SJCRH30 (cell line): ENCODE data around the gene COL4A5. TPM values are rescaled to one million over a fixed set of nuclear protein-coding genes. Genes with fewer than 3 reads are reported as not detected.

Source experiments
- DNase-seq, 2 experiments: peaks; one replicate each; pipeline ENCODE4 v3.0.0-alpha.2; 2015 to 2020
- H3K27ac ChIP-seq: fragments of 250-450 bp; sonication (Bioruptor Pico); 2 replicates; pipeline ENCODE4 v1.5.1; 2020; ENCODE audit warnings: mild to moderate bottlenecking, moderate library complexity
- H3K27me3 ChIP-seq: fragments of 250-450 bp; sonication (Bioruptor Pico); 2 replicates; pipeline ENCODE4 v1.5.1; 2020; ENCODE audit warnings: mild to moderate bottlenecking, moderate library complexity
- H3K36me3 ChIP-seq: fragments of 250-450 bp; sonication (Bioruptor Pico); 2 replicates; pipeline ENCODE4 v1.5.1; 2020; ENCODE audit warnings: mild to moderate bottlenecking, moderate library complexity
- H3K4me1 ChIP-seq: fragments of 250-450 bp; sonication (Bioruptor Pico); 2 replicates; pipeline ENCODE4 v1.5.1; 2020; ENCODE audit warnings: mild to moderate bottlenecking, moderate library complexity
- H3K4me3 ChIP-seq: fragments of 250-450 bp; sonication (Bioruptor Pico); 2 replicates; pipeline ENCODE4 v1.5.1; 2020; ENCODE audit warnings: mild to moderate bottlenecking, moderate library complexity
- H3K9me3 ChIP-seq: fragments of 250-450 bp; sonication (Bioruptor Pico); replicated peaks from 2 replicates; pipeline ENCODE4 v1.5.1; 2020; ENCODE audit warnings: mild to moderate bottlenecking, moderate library complexity
- total RNA-seq: library from RNA; depleted of rRNA; stranded (reverse); fragments of >200 nt; shearing (Covaris generic); gene quantifications from 2 replicates; pipeline ENCODE4 v1.2.3, GENCODE V29; 2014

Gene COL4A5
- total RNA-seq, 1 experiment from 2014 or later, result 9.5 TPM

- DNase-seq, result no peak
- Histone ChIP-seq H3K4me1 (no peaks in the 10 kb centered on the region), H3K9me3 (no peaks in the 10 kb centered on the region), H3K4me3 (no peak overlapping the region), H3K27ac (no peak overlapping the region), H3K27me3 (no peaks in the 10 kb centered on the region), H3K36me3 (no peaks in the 10 kb centered on the region)
These were observed 72.1 kb downstream of the COL4A5 start for GRCh38 chrX:108511721-108512120.

GRCh38 chrX:108516184-108516583 is 76.5 kb downstream of the COL4A5 start:
- Histone ChIP-seq H3K4me3 (no peak overlapping the region), H3K9me3 (no peaks in the 10 kb centered on the region), H3K36me3 (no peaks in the 10 kb centered on the region), H3K27ac (no peak overlapping the region), H3K4me1 (no peaks in the 10 kb centered on the region), H3K27me3 (no peaks in the 10 kb centered on the region)
- no peak for DNase-seq

- Histone ChIP-seq H3K9me3 (no peaks in the 10 kb centered on the region), H3K36me3 (no peaks in the 10 kb centered on the region), H3K27ac (no peak overlapping the region), H3K27me3 (no peaks in the 10 kb centered on the region), H3K4me3 (no peak overlapping the region), H3K4me1 (no peaks in the 10 kb centered on the region)
- no peak for DNase-seq
These were observed 88.1 kb downstream of the COL4A5 start for GRCh38 chrX:108527724-108528123.

GRCh38 chrX:108537005-108537404 is 97.4 kb downstream of the COL4A5 start:
- no peaks in the 10 kb centered on the region for H3K9me3 ChIP-seq
- DNase-seq, result peak; percentile 7 to 51
- no peaks in the 10 kb centered on the region for H3K36me3 ChIP-seq
- no peak overlapping the region for H3K27ac ChIP-seq
- H3K4me1 ChIP-seq, result no peaks in the 10 kb centered on the region
- no peak overlapping the region for H3K4me3 ChIP-seq
- H3K27me3 ChIP-seq, result no peaks in the 10 kb centered on the region

- Histone ChIP-seq H3K4me3 (no peak overlapping the region), H3K27ac (no peak overlapping the region), H3K4me1 (no peaks in the 10 kb centered on the region), H3K36me3 (no peaks in the 10 kb centered on the region), H3K9me3 (no peaks in the 10 kb centered on the region), H3K27me3 (no peaks in the 10 kb centered on the region)
- DNase-seq, result no peak
These were observed 101.6 kb downstream of the COL4A5 start for GRCh38 chrX:108541286-108541685.

GRCh38 chrX:108557580-108557979 is 117.9 kb downstream of the COL4A5 start:
- H3K4me3 ChIP-seq, result no peak overlapping the region
- H3K9me3 ChIP-seq, result no peaks in the 10 kb centered on the region
- H3K27me3 ChIP-seq, result no peaks in the 10 kb centered on the region
- no peaks in the 10 kb centered on the region for H3K4me1 ChIP-seq
- no peak for DNase-seq
- no peak overlapping the region for H3K27ac ChIP-seq
- no peaks in the 10 kb centered on the region for H3K36me3 ChIP-seq

GRCh38 chrX:108558217-108558616 is 118.6 kb downstream of the COL4A5 start:
- Histone ChIP-seq H3K4me3 (no peak overlapping the region), H3K27ac (no peak overlapping the region), H3K9me3 (no peaks in the 10 kb centered on the region), H3K27me3 (no peaks in the 10 kb centered on the region), H3K36me3 (no peaks in the 10 kb centered on the region), H3K4me1 (no peaks in the 10 kb centered on the region)
- DNase-seq, result no peak

- Histone ChIP-seq H3K36me3 (no peaks in the 10 kb centered on the region), H3K4me3 (no peak overlapping the region)
These were observed 133.5 kb downstream of the COL4A5 start for GRCh38 chrX:108573136-108573535.

GRCh38 chrX:108582151-108582550 is 142.5 kb downstream of the COL4A5 start:
- no peaks in the 10 kb centered on the region for H3K9me3 ChIP-seq
- H3K4me1 ChIP-seq, result no peaks in the 10 kb centered on the region
- DNase-seq, result peak in 1 of 2 experiments; percentile 2
- no peak overlapping the region for H3K4me3 ChIP-seq
- no peaks in the 10 kb centered on the region for H3K27me3 ChIP-seq
- no peaks in the 10 kb centered on the region for H3K36me3 ChIP-seq
- H3K27ac ChIP-seq, result no peak overlapping the region

More at GRCh38 chrX:108573136-108573535, 133.5 kb downstream of the COL4A5 start:
- Histone ChIP-seq H3K9me3 (no peaks in the 10 kb centered on the region), H3K27me3 (no peaks in the 10 kb centered on the region), H3K27ac (no peak overlapping the region), H3K4me1 (no peaks in the 10 kb centered on the region)
- DNase-seq, result no peak

GRCh38 chrX:108584617-108585211 is 145.1 kb downstream of the COL4A5 start:
- peak in 1 of 2 experiments; percentile 13 for DNase-seq
- H3K4me3 ChIP-seq, result no peak overlapping the region
- no peak overlapping the region for H3K27ac ChIP-seq
- H3K4me1 ChIP-seq, result no peaks in the 10 kb centered on the region
- H3K36me3 ChIP-seq, result no peaks in the 10 kb centered on the region
- H3K27me3 ChIP-seq, result no peaks in the 10 kb centered on the region
- H3K9me3 ChIP-seq, result no peaks in the 10 kb centered on the region

- Histone ChIP-seq H3K9me3 (no peaks in the 10 kb centered on the region), H3K4me3 (no peak overlapping the region), H3K4me1 (no peaks in the 10 kb centered on the region), H3K27me3 (no peaks in the 10 kb centered on the region), H3K36me3 (no peaks in the 10 kb centered on the region), H3K27ac (no peak overlapping the region)
- no peak for DNase-seq
These were observed 150.9 kb downstream of the COL4A5 start for GRCh38 chrX:108590496-108590895.

GRCh38 chrX:108601276-108601675 is 161.6 kb downstream of the COL4A5 start:
- H3K4me3 ChIP-seq, result no peak overlapping the region
- no peaks in the 10 kb centered on the region for H3K27me3 ChIP-seq
- no peak for DNase-seq
- H3K4me1 ChIP-seq, result no peaks in the 10 kb centered on the region
- no peaks in the 10 kb centered on the region for H3K9me3 ChIP-seq
- H3K27ac ChIP-seq, result no peak overlapping the region
- no peaks in the 10 kb centered on the region for H3K36me3 ChIP-seq

GRCh38 chrX:108610141-108610540 is 170.5 kb downstream of the COL4A5 start:
- Histone ChIP-seq H3K9me3 (no peaks in the 10 kb centered on the region), H3K27ac (no peak overlapping the region), H3K4me3 (no peak overlapping the region), H3K36me3 (no peaks in the 10 kb centered on the region), H3K27me3 (no peaks in the 10 kb centered on the region), H3K4me1 (no peaks in the 10 kb centered on the region)
- DNase-seq, result no peak

GRCh38 chrX:108614616-108615015 is 175.0 kb downstream of the COL4A5 start:
- no peaks in the 10 kb centered on the region for H3K36me3 ChIP-seq
- no peaks in the 10 kb centered on the region for H3K9me3 ChIP-seq
- no peak overlapping the region for H3K4me3 ChIP-seq
- no peak for DNase-seq
- no peak overlapping the region for H3K27ac ChIP-seq
- H3K4me1 ChIP-seq, result no peaks in the 10 kb centered on the region
- H3K27me3 ChIP-seq, result no peaks in the 10 kb centered on the region

- DNase-seq, result no peak
- Histone ChIP-seq H3K4me3 (no peak overlapping the region), H3K27me3 (no peaks in the 10 kb centered on the region), H3K4me1 (no peaks in the 10 kb centered on the region), H3K27ac (no peak overlapping the region), H3K9me3 (no peaks in the 10 kb centered on the region), H3K36me3 (no peaks in the 10 kb centered on the region)
These were observed 201.2 kb downstream of the COL4A5 start for GRCh38 chrX:108640817-108641216.

- Histone ChIP-seq H3K4me3 (no peak overlapping the region), H3K9me3 (no peaks in the 10 kb centered on the region), H3K4me1 (no peaks in the 10 kb centered on the region), H3K36me3 (no peaks in the 10 kb centered on the region), H3K27me3 (no peaks in the 10 kb centered on the region), H3K27ac (no peak overlapping the region)
- DNase-seq, result no peak
These were observed 202.1 kb downstream of the COL4A5 start for GRCh38 chrX:108641589-108642272.
